Body of pancreas (tissue), 4 donors: ENCODE results near the gene INPP5J. TPM values are rescaled to one million over a fixed set of nuclear protein-coding genes. Genes with fewer than 3 reads are reported as not detected.
A peak's percentile ranks its signal among the peaks of the same experiment; 100 is the strongest.

Experiments used
- ATAC-seq: fragments of 150-250 bp; one replicate; pipeline ENCODE4 v1.9.1; 2016
- DNase-seq, 4 donors: peaks; one replicate each; pipeline ENCODE4 v3.0.0-alpha.2; 2019
- H3K27ac ChIP-seq, 4 donors: fragments of 200-600 bp; sonication (generic); 1 replicate in 3 of 4; 2 replicates in 1 of 4; pipeline versions ENCODE4 v1.5.1 to v1.6.1; 2016 to 2019; ENCODE audit warnings: mild to moderate bottlenecking in 1 of 4, mixed read lengths in 1 of 4, moderate library complexity in 1 of 4
- H3K27me3 ChIP-seq, 2 donors: fragments of 200-600 bp; sonication (generic); one replicate each; pipeline ENCODE4 v1.6.0; 2016; ENCODE audit warnings: mild to moderate bottlenecking in 1 of 2
- H3K36me3 ChIP-seq, 2 donors: fragments of 200-600 bp; sonication (generic); replicated peaks in 1 of 2; 2 replicates each; pipeline ENCODE4 v1.5.1; 2016; ENCODE audit warnings: low read depth in 2 of 2; ENCODE audit not compliant: insufficient read depth in 1 of 2
- H3K4me1 ChIP-seq: fragments of 200-600 bp; sonication (generic); one replicate; pipeline ENCODE4 v1.6.0; 2016
- H3K4me3 ChIP-seq, 2 donors: fragments of 200-600 bp; sonication (generic); 1 replicate in 1 of 2; 2 replicates in 1 of 2; pipeline ENCODE4 v1.5.1; 2016 to 2019
- H3K9me3 ChIP-seq, 3 donors: fragments of 200-600 bp; sonication (generic); 1 replicate in 2 of 3; 2 replicates in 1 of 3; pipeline ENCODE4 v1.5.1; 2016
- POLR2A ChIP-seq, 3 donors: fragments of 450-650 bp; IDR thresholded peaks; one replicate each; pipeline ENCODE4 v1.6.1; 2016; ENCODE audit warnings: antibody characterized with exemption in 3 of 3, mild to moderate bottlenecking in 2 of 3
- WGBS, 2 donors: methylation state at CpG; one replicate each; pipeline ENCODE4 v1.1.5; 2017; 5-methylcytosine and 5-hydroxymethylcytosine counted together
- intact Hi-C: fragments of 100-400 bp; cut with DNase I; formaldehyde crosslinking; loops from one replicate; pipeline ENCODE4 v1.15.1; 2023
- total RNA-seq, 2 donors: library from RNA; depleted of rRNA; stranded (reverse); fragments of >200 nt; gene quantifications; one replicate each; pipeline ENCODE4 v1.1.0, GENCODE V29; 2016
- TF ChIP-seq, protein P1 (sequence below), 7 experiments: fragments of 450-650 bp in 4 of 7; fragments of 200-600 bp in 3 of 7; sonication (generic) in 3 of 7; IDR thresholded peaks; one replicate each; pipeline ENCODE4 v1.5.1; 2016 to 2019; ENCODE audit warnings: antibody characterized with exemption in 7 of 7

The INPP5J gene
- total RNA-seq, 2 donors from 2014 or later: 16.1 to 17.8 TPM

DNA sequence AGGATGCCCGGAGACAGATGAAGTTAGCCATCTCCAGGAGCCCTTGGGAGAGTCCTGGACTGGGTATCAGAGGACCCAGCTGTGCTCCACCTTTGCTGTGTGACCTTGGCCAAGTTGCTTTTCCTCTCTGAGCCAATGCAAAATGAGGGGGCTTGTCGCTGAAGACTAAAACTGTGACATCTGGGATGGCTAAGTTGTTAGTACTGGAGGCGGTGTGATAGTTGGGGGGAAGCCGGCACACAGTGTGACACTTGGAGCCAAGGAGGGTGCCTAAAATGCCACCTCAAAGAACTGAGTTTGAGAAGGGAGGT lies 481 bp downstream of the INPP5J start:
- H3K9me3 ChIP-seq: no peaks in the 10 kb centered on the region
- peak overlapping the region; percentile 57 to 78 (median 68) for H3K27ac ChIP-seq
- 17 to 37% methylated on average over 3 to 4 of the region's 4 CpGs for WGBS, 2 donors
- peak; percentile 20 for ATAC-seq
- no peak for DNase-seq
- intact Hi-C loops: no loop called here
- H3K4me1 ChIP-seq: peaks cover 33% of the 10 kb centered on the region
- H3K36me3 ChIP-seq: no peaks in the 10 kb centered on the region
- H3K4me3 ChIP-seq: peak overlapping the region; percentile 44 to 46
- TF ChIP-seq, protein P1, sequence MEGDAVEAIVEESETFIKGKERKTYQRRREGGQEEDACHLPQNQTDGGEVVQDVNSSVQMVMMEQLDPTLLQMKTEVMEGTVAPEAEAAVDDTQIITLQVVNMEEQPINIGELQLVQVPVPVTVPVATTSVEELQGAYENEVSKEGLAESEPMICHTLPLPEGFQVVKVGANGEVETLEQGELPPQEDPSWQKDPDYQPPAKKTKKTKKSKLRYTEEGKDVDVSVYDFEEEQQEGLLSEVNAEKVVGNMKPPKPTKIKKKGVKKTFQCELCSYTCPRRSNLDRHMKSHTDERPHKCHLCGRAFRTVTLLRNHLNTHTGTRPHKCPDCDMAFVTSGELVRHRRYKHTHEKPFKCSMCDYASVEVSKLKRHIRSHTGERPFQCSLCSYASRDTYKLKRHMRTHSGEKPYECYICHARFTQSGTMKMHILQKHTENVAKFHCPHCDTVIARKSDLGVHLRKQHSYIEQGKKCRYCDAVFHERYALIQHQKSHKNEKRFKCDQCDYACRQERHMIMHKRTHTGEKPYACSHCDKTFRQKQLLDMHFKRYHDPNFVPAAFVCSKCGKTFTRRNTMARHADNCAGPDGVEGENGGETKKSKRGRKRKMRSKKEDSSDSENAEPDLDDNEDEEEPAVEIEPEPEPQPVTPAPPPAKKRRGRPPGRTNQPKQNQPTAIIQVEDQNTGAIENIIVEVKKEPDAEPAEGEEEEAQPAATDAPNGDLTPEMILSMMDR (IDR thresholded peaks at IDR 0.05): no peak
- TF ChIP-seq POLR2A (IDR thresholded peaks at IDR 0.05): no peak
- no peaks in the 10 kb centered on the region for H3K27me3 ChIP-seq

DNA sequence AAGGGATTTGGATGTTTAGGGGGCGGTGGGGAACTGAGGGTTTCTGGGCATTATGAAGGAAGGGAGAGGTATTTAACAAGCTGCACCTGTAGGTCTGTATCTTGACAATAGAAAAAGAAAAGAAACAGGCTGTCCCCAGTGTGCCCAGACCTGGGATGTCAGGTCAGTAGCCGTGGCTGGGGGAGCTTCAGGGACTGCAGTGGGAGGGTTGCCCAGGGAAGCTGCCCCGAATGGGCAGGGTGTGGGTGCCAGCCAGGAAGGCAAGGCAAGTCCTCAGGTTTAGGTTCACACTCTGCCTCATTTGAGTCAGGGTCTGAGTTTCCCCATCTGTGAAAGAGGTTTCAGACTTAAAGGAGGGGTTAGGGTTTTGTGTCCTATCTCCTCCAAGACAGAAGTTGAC lies 1.5 kb downstream of the INPP5J start:
- Histone ChIP-seq H3K4me1 (peaks cover 28% of the 10 kb centered on the region), H3K4me3 (no peak overlapping the region), H3K27me3 (no peaks in the 10 kb centered on the region), H3K27ac (no peak overlapping the region), H3K36me3 (no peaks in the 10 kb centered on the region), H3K9me3 (no peaks in the 10 kb centered on the region)
- TF ChIP-seq, protein P1 (IDR thresholded peaks at IDR 0.05): no peak
- TF ChIP-seq POLR2A (IDR thresholded peaks at IDR 0.05): no peak
- no peak for ATAC-seq
- WGBS, 2 donors: 68 to 69% methylated on average over 3 of the region's 3 CpGs
- no peak for DNase-seq
- intact Hi-C loops: no loop called here

DNA sequence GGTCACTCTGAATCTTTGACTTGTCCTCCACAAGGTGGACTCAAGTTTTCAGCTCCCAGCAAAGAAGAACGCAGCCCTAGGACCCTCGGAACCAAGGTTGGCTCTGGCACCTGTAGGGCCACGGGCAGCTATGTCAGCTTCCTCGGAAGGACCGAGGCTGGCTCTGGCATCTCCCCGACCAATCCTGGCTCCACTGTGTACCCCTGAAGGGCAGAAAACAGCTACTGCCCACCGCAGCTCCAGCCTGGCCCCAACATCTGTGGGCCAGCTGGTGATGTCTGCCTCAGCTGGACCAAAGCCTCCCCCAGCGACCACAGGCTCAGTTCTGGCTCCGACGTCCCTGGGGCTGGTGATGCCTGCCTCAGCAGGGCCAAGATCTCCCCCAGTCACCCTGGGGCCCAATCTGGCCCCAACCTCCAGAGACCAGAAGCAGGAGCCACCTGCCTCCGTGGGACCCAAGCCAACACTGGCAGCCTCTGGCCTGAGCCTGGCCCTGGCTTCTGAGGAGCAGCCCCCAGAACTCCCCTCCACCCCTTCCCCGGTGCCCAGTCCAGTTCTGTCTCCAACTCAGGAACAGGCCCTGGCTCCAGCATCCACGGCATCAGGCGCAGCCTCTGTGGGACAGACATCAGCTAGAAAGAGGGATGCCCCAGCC lies 2.2 kb downstream of the INPP5J start:
- Histone ChIP-seq H3K4me3 (no peak overlapping the region), H3K9me3 (no peaks in the 10 kb centered on the region), H3K27me3 (no peaks in the 10 kb centered on the region), H3K27ac (no peak overlapping the region), H3K4me1 (peaks cover 28% of the 10 kb centered on the region), H3K36me3 (no peaks in the 10 kb centered on the region)
- DNase-seq (no peak), ATAC-seq (no peak)
- intact Hi-C loops: no loop called here
- 86 to 92% methylated on average over 2 to 14 of the region's 14 CpGs for WGBS, 2 donors
- TF ChIP-seq POLR2A (IDR thresholded peaks at IDR 0.05): no peak

DNA sequence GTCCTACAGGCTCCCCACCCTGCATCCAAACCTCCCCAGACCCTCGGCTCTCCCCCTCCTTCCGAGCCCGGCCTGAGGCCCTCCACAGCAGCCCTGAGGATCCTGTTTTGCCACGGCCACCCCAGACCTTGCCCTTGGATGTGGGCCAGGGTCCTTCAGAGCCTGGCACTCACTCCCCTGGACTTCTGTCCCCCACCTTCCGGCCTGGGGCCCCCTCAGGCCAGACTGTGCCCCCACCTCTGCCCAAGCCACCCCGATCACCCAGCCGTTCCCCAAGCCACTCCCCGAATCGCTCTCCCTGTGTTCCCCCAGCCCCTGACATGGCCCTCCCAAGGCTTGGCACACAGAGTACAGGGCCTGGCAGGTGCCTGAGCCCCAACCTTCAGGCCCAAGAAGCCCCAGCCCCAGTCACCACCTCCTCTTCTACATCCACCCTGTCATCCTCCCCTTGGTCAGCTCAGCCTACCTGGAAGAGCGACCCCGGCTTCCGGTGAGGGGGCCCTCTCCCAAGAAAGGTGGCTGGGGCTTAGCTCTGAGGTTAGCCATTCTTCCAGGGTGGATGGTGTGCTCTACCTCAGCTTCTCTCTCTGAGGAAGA lies 2.9 kb downstream of the INPP5J start:
- no peak for TF ChIP-seq POLR2A (IDR thresholded peaks at IDR 0.05)
- TF ChIP-seq, protein P1 (IDR thresholded peaks at IDR 0.05): no peak
- no peak for ATAC-seq
- DNase-seq: no peak
- Histone ChIP-seq H3K4me3 (no peak overlapping the region), H3K4me1 (peaks cover 34% of the 10 kb centered on the region), H3K36me3 (no peaks in the 10 kb centered on the region), H3K9me3 (no peaks in the 10 kb centered on the region), H3K27me3 (no peaks in the 10 kb centered on the region), H3K27ac (no peak overlapping the region)
- WGBS, 2 donors: 74 to 81% methylated on average over 9 of the region's 12 CpGs
- intact Hi-C loops: no loop called here

DNA sequence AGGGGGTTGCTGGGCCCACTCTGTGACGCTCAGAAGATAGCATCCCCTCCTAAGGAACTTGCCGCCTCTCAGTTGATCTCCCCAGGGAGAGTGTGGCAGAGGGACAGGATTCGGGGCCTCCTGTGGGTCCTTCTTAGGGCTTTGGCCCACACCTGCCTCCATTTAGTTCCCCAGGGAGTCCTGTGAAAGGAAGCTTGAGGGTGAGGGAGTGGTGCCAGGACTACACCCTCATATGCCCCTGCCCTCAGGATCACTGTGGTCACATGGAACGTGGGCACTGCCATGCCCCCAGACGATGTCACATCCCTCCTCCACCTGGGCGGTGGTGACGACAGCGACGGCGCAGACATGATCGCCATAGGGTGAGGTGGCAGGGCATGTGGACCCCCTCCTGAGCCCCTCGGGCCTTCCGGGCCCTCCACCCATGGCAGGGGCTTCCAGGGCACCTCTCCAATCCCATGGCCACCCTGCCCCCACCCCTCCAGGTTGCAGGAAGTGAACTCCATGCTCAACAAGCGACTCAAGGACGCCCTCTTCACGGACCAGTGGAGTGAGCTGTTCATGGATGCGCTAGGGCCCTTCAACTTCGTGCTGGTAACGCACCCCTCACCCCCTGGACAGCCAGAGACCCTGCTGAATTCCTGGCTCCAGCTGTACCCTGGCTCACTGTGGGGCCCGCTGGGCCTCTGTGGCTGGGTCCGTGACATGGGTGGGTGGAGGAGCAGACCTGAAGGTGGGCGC lies 3.5 kb downstream of the INPP5J start:
- H3K27ac ChIP-seq: no peak overlapping the region
- H3K27me3 ChIP-seq: no peaks in the 10 kb centered on the region
- no peak for TF ChIP-seq POLR2A (IDR thresholded peaks at IDR 0.05)
- TF ChIP-seq, protein P1 (IDR thresholded peaks at IDR 0.05): no peak
- H3K9me3 ChIP-seq: no peaks in the 10 kb centered on the region
- no peak for ATAC-seq
- no peaks in the 10 kb centered on the region for H3K36me3 ChIP-seq
- DNase-seq: no peak
- H3K4me3 ChIP-seq: no peak overlapping the region
- H3K4me1 ChIP-seq: peaks cover 41% of the 10 kb centered on the region
- WGBS, 2 donors: 89% methylated on average over 7 to 20 of the region's 22 CpGs
- intact Hi-C loops: no loop called here
